Esophagus muscularis mucosa (tissue), 4 donors: Measurements from ENCODE around the gene TOGARAM1. TPM values are rescaled to one million over a fixed set of nuclear protein-coding genes. Genes with fewer than 3 reads are reported as not detected.

Experiments used
- DNase-seq: peaks from one replicate; pipeline ENCODE4 v3.0.0-alpha.2; 2017; ENCODE audit errors: extremely low spot score
- H3K27ac ChIP-seq, 4 donors: fragments of 200-600 bp; sonication (generic); replicated peaks in 1 of 4; 1 replicate in 3 of 4; 2 replicates in 1 of 4; pipeline ENCODE4 v1.5.1; 2016 to 2019; ENCODE audit warnings: mild to moderate bottlenecking in 1 of 4
- H3K27me3 ChIP-seq, 4 donors: fragments of 200-600 bp; sonication (generic); one replicate each; pipeline versions ENCODE4 v1.5.1 to v1.6.0; 2016 to 2019
- H3K36me3 ChIP-seq, 4 donors: fragments of 200-600 bp; sonication (generic); one replicate each; pipeline ENCODE4 v1.5.1; 2016 to 2019
- H3K4me1 ChIP-seq, 4 donors: fragments of 200-600 bp; sonication (generic); one replicate each; pipeline ENCODE4 v1.5.1; 2016 to 2019
- H3K4me3 ChIP-seq, 4 donors: fragments of 200-600 bp; sonication (generic); 1 replicate in 2 of 4; 2 replicates in 2 of 4; pipeline ENCODE4 v1.5.1; 2016 to 2019; ENCODE audit warnings: mild to moderate bottlenecking in 4 of 4, moderate library complexity in 1 of 4
- H3K9me3 ChIP-seq, 4 donors: fragments of 200-600 bp; sonication (generic); 1 replicate in 3 of 4; 2 replicates in 1 of 4; pipeline ENCODE4 v1.5.1; 2016 to 2019
- EP300 ChIP-seq: sonication (generic); formaldehyde crosslinking; IDR thresholded peaks from one replicate; pipeline ENCODE4 v1.6.1; 2017; ENCODE audit warnings: antibody characterized with exemption
- POLR2A ChIP-seq: fragments of 450-650 bp; IDR thresholded peaks from one replicate; pipeline ENCODE4 v1.6.1; 2017; ENCODE audit warnings: antibody characterized with exemption, moderate library complexity, mild to moderate bottlenecking, low read depth
- POLR2AphosphoS5 ChIP-seq, 2 donors: sonication (generic); formaldehyde crosslinking; IDR thresholded peaks; one replicate each; pipeline ENCODE4 v1.6.1; 2017; ENCODE audit warnings: antibody characterized with exemption in 2 of 2
- WGBS: methylation state at CpG from one replicate; pipeline ENCODE4 v1.1.5; 2018; 5-methylcytosine and 5-hydroxymethylcytosine counted together
- intact Hi-C: fragments of 100-400 bp; cut with DNase I; formaldehyde crosslinking; loops from one replicate; pipeline ENCODE4 v1.15.1; 2023
- small RNA-seq, 3 donors: library from RNA; depleted of rRNA; stranded (forward); fragments of <200 nt; gene quantifications; one replicate each; pipeline ENCODE3, GENCODE V24; 2016
- total RNA-seq, 4 donors: library from RNA; depleted of rRNA; stranded (reverse); fragments of >200 nt; gene quantifications; one replicate each; pipeline versions ENCODE4 v1.1.0 to v1.2.1, GENCODE V29; 2016
- TF ChIP-seq, protein P1 (sequence below), 3 experiments: fragments of 200-600 bp in 2 of 3; fragments of 450-650 bp in 1 of 3; sonication (generic) in 2 of 3; IDR thresholded peaks; one replicate each; pipeline ENCODE4 v1.5.1; 2017 to 2019; ENCODE audit warnings: antibody characterized with exemption in 3 of 3, mild to moderate bottlenecking in 2 of 3, moderate library complexity in 1 of 3

Gene TOGARAM1
- total RNA-seq, 4 donors from 2014 or later = 11.8 to 17.9 (median 14.9) TPM

DNA sequence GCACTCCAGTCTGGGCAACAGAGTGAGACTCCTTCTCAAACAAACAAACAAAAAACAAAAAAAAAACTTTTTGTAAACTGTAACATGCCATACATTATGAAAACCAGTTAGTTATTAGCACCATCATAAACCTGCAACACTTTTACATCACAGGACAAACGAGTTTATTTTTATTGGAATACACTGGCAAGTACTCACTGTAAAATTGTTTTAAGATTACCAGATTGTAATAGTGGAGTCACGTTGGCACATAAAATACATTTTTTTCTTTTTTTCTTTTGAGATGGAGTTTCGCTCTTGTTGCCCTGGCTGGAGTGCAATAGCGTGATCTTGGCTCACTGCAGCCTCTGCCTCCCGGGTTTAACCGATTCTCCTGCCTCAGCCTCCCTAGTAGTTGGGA is 156.6 kb downstream of the TOGARAM1 start:
- no peak for DNase-seq
- WGBS = 79% methylated on average over 6 of the region's 6 CpGs
- Histone ChIP-seq H3K4me3 (no peak overlapping the region), H3K4me1 (no peaks in the 10 kb centered on the region), H3K36me3 (peaks cover 66 to 100% (median 84%) of the 10 kb centered on the region in 4 donors), H3K9me3 (no peaks in the 10 kb centered on the region), H3K27me3 (no peaks in the 10 kb centered on the region), H3K27ac (no peak overlapping the region)
- TF ChIP-seq POLR2A (no peak), POLR2AphosphoS5 (IDR thresholded peaks at IDR 0.05) (no peak), EP300 (no peak)
- TF ChIP-seq, protein P1, sequence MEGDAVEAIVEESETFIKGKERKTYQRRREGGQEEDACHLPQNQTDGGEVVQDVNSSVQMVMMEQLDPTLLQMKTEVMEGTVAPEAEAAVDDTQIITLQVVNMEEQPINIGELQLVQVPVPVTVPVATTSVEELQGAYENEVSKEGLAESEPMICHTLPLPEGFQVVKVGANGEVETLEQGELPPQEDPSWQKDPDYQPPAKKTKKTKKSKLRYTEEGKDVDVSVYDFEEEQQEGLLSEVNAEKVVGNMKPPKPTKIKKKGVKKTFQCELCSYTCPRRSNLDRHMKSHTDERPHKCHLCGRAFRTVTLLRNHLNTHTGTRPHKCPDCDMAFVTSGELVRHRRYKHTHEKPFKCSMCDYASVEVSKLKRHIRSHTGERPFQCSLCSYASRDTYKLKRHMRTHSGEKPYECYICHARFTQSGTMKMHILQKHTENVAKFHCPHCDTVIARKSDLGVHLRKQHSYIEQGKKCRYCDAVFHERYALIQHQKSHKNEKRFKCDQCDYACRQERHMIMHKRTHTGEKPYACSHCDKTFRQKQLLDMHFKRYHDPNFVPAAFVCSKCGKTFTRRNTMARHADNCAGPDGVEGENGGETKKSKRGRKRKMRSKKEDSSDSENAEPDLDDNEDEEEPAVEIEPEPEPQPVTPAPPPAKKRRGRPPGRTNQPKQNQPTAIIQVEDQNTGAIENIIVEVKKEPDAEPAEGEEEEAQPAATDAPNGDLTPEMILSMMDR (IDR thresholded peaks at IDR 0.05) = no peak
- intact Hi-C loops = no loop called here

DNA sequence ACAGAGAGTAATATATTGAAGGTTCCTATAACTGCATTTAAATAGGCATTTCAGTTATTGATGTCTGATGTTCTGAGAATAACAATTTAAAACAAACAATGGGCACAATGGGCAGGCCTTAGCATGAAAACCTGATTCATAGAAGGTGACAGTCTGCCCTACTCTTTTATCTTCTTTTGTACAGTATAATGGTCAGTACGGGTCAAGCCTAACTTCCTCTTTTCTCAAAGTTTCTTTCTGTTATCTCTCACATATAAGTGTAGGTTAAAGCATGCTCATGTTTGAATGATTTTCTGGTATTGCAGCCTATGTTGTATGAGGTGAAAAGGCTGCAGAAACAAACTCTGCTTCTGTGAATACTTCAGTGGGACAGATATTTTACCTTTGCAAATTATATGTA is 158.1 kb downstream of the TOGARAM1 start:
- 89% methylated on average over 1 of the region's 1 CpG for WGBS
- no peaks in the 10 kb centered on the region for H3K4me1 ChIP-seq
- peaks cover 60 to 100% (median 88%) of the 10 kb centered on the region in 4 donors for H3K36me3 ChIP-seq

DNA sequence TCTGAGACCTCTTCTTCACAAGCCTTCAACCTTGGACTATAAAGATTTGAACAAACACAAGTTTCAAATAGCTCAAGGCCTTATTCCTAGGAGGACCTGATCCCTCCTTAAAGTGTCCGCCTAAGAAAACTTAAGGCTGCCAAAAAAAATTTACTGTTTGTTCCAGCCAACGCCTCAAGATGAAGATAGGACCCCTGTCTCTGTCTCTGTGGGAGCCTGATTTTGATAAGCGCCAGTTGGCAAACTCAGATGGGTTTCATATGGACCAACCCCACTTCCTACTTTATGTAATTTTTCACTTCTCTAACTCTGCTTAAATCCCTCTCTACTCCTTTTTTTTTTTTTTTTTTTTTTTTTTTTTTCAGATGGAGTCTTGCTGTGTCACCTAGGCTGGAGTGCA is 161.3 kb downstream of the TOGARAM1 start:
- Histone ChIP-seq H3K27ac (no peak overlapping the region), H3K4me1 (no peaks in the 10 kb centered on the region), H3K9me3 (no peaks in the 10 kb centered on the region), H3K27me3 (no peaks in the 10 kb centered on the region), H3K4me3 (no peak overlapping the region), H3K36me3 (peaks cover 47 to 96% (median 83%) of the 10 kb centered on the region in 4 donors)
- no peak for DNase-seq
- intact Hi-C loops = no loop called here
- TF ChIP-seq EP300 (no peak), POLR2AphosphoS5 (IDR thresholded peaks at IDR 0.05) (no peak), POLR2A (no peak)
- TF ChIP-seq, protein P1 (IDR thresholded peaks at IDR 0.05) = no peak
- WGBS = 100% methylated on average over 3 of the region's 3 CpGs

More for the DNA sequence above, 158.1 kb downstream of the TOGARAM1 start:
- TF ChIP-seq EP300 (no peak), POLR2AphosphoS5 (IDR thresholded peaks at IDR 0.05) (no peak), POLR2A (no peak)
- TF ChIP-seq, protein P1 (IDR thresholded peaks at IDR 0.05) = no peak
- no peaks in the 10 kb centered on the region for H3K27me3 ChIP-seq
- H3K9me3 ChIP-seq = no peaks in the 10 kb centered on the region
- intact Hi-C loops = no loop called here
- no peak for DNase-seq
- no peak overlapping the region for H3K4me3 ChIP-seq
- H3K27ac ChIP-seq = no peak overlapping the region

Small RNAs within 50 kb of the gene (small RNA-seq; reads per million reads assigned to genes)
- gene RF00151 (0 to 0.37 (median 0) reads per million in 3 donors), gene SNORD127 (11,254 to 13,282 (median 11,349) reads per million in 3 donors)

Other genes starting within 250 kb of the TOGARAM1 start
- gene KLHL28, start 243 bp upstream of the TOGARAM1 start, total RNA-seq = 10 to 100 TPM in 1 of 4 donors, 1 to 10 TPM in 3; 7.6 to 10.8 (median 8.9) TPM
- 10 to 100 TPM; 11.7 to 33.6 (median 16.8) TPM for gene PRPF39, start 121.9 kb downstream of the TOGARAM1 start, total RNA-seq
- gene FKBP3, start 172.3 kb downstream of the TOGARAM1 start, total RNA-seq = 10 to 100 TPM; 28.5 to 68.1 (median 31.3) TPM
- 1 to 10 TPM; 2.6 to 7.1 (median 3.2) TPM for gene FANCM, start 173.7 kb downstream of the TOGARAM1 start, total RNA-seq